Measurements from ENCODE around the gene ETS2.

- TF ChIP-seq CTCF (IDR thresholded peaks at IDR 0.05) (no peak), EZH2 (IDR thresholded peaks at IDR 0.05; ENCODE audit: borderline replicate concordance, insufficient read depth, low read depth, low read length, poor library complexity, severe bottlenecking) (no peak)
Observed at GRCh38 chr21:38832664-38833063, 26.9 kb downstream of the ETS2 start.
